Measurements from ENCODE around the gene ZBTB7C.

DNA sequence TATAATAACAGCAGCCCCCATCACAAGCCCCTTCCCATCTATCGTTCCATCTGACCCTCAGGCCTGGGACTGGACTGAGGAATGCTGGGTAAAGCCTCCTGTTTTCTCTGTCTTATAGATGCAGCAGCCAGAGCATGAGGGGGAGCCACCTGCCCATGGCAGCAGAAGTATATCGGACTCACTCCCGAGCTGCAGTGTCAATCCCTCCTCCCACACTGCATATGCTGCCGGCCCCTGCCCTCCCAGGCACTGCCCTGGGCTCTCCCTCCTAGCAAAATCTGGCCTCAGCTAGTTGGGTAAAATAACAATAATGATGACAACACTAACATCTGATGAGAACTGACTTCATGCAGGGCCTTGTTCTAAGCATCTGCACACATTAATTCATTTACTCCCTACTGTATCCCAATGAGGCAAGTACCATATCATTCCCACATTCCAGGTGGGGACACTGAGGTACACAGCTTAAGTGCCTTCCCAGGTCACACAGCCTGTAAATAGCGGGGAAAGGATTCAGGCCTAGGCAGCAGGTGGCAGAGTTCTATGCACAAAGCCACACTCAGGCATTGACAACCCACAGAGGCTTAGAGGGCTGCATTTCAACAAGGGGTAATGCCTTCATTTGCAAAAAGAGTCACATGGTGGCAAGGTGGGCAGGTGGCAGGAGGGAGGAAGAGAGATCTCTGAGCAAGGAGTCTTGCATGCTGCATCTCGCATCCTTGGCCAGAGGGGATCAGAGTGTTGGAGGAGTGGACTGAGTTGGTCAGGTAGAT lies 190.0 kb downstream of the ZBTB7C start:
- no peak for TF ChIP-seq EP300 (IDR thresholded peaks at IDR 0.05; ENCODE audit: borderline replicate concordance in 1 of 2, low read depth in 1 of 2, low read length in 1 of 2)
- TF ChIP-seq, protein P1, sequence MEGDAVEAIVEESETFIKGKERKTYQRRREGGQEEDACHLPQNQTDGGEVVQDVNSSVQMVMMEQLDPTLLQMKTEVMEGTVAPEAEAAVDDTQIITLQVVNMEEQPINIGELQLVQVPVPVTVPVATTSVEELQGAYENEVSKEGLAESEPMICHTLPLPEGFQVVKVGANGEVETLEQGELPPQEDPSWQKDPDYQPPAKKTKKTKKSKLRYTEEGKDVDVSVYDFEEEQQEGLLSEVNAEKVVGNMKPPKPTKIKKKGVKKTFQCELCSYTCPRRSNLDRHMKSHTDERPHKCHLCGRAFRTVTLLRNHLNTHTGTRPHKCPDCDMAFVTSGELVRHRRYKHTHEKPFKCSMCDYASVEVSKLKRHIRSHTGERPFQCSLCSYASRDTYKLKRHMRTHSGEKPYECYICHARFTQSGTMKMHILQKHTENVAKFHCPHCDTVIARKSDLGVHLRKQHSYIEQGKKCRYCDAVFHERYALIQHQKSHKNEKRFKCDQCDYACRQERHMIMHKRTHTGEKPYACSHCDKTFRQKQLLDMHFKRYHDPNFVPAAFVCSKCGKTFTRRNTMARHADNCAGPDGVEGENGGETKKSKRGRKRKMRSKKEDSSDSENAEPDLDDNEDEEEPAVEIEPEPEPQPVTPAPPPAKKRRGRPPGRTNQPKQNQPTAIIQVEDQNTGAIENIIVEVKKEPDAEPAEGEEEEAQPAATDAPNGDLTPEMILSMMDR (IDR thresholded peaks at IDR 0.05) = no peak

All from SK-N-SH (cell line).